H1 (cell line): ENCODE data around the gene MEP1A. TPM values are rescaled to one million over a fixed set of nuclear protein-coding genes. Genes with fewer than 3 reads are reported as not detected.

Experiments
- CTCF ChIA-PET: fragments of 300-600 bp; sonication (Branson Sonifier 250); formaldehyde crosslinking; loops from one replicate; lab custom pipeline; 2021; ENCODE audit not compliant: partially characterized antibody; lab: Charles Lee
- POLR2A ChIA-PET: fragments of 300-600 bp; sonication (Branson Sonifier 250); formaldehyde crosslinking; loops from one replicate; lab custom pipeline; 2021; ENCODE audit warnings: inconsistent platforms; ENCODE audit not compliant: partially characterized antibody; lab: Charles Lee
- DNase-seq, 2 experiments: peaks; one replicate each; pipeline versions ENCODE4 v3.0.0 to v3.0.0-alpha.2; 2010 to 2022; ENCODE audit warnings: low spot score in 2 of 2, low read depth in 1 of 2, mixed read lengths in 1 of 2
- FAIRE-seq: peaks from 2 replicates; lab custom pipeline; 2011; peaks lifted over from hg19 to GRCh38; lab: Jason Lieb, UNC
- H2AFZ ChIP-seq: 2 replicates; pipeline ENCODE4 v1.8.1; 2012; ENCODE audit warnings: low read length, inconsistent platforms
- H2AK5ac ChIP-seq: 2 replicates; pipeline ENCODE4 v1.6.1; 2013; ENCODE audit warnings: low read depth, low read length
- H2BK120ac ChIP-seq: replicated peaks from 2 replicates; pipeline ENCODE3; 2013; ENCODE audit warnings: low read depth, low read length, inconsistent platforms
- H2BK12ac ChIP-seq: 2 replicates; pipeline ENCODE4 v1.6.1; 2013; ENCODE audit warnings: low read depth, low read length
- H2BK15ac ChIP-seq: 2 replicates; pipeline ENCODE4 v1.6.1; 2013; ENCODE audit warnings: low read length
- H2BK20ac ChIP-seq: 2 replicates; pipeline ENCODE4 v1.6.1; 2013; ENCODE audit warnings: low read length
- H2BK5ac ChIP-seq: 2 replicates; pipeline ENCODE4 v1.6.1; 2013; ENCODE audit warnings: low read depth, low read length
- H3K14ac ChIP-seq: 2 replicates; pipeline ENCODE4 v1.6.1; 2013; ENCODE audit warnings: inconsistent platforms; ENCODE audit not compliant: insufficient read length
- H3K18ac ChIP-seq: 2 replicates; pipeline ENCODE4 v1.6.1; 2013; ENCODE audit warnings: low read length; ENCODE audit errors: extremely low read depth
- H3K23ac ChIP-seq: 2 replicates; pipeline ENCODE4 v1.6.1; 2013; ENCODE audit warnings: inconsistent platforms; ENCODE audit not compliant: insufficient read length
- H3K23me2 ChIP-seq: 2 replicates; pipeline ENCODE4 v1.6.1; 2013; ENCODE audit warnings: low read depth, low read length
- H3K27ac ChIP-seq: 2 replicates; pipeline ENCODE4 v1.6.1; 2011; ENCODE audit warnings: low read depth, low read length, inconsistent platforms
- H3K27me3 ChIP-seq, 4 experiments: replicated peaks in 1 of 4; 1 replicate in 1 of 4; 2 replicates in 3 of 4; pipeline versions ENCODE4 v1.6.1 to v1.8.1; 2011 to 2013; ENCODE audit warnings: low read length in 3 of 4, mild to moderate bottlenecking in 3 of 4, inconsistent platforms in 2 of 4, mixed read lengths in 2 of 4, moderate library complexity in 1 of 4; ENCODE audit not compliant: control insufficient read depth in 3 of 4, insufficient read depth in 3 of 4; ENCODE audit errors: extremely low read depth in 1 of 4
- H3K36me3 ChIP-seq, 4 experiments: 2 replicates each; pipeline versions ENCODE4 v1.6.1 to v1.8.1; 2011 to 2013; ENCODE audit warnings: mild to moderate bottlenecking in 4 of 4, low read length in 3 of 4, moderate library complexity in 2 of 4, control low read depth in 1 of 4, inconsistent platforms in 1 of 4; ENCODE audit not compliant: insufficient read depth in 4 of 4, control insufficient read depth in 2 of 4
- H3K4ac ChIP-seq: replicated peaks from 2 replicates; pipeline ENCODE3; 2013; ENCODE audit warnings: low read length, low read depth, mixed read lengths, inconsistent platforms; ENCODE audit not compliant: insufficient read length
- H3K4me1 ChIP-seq, 4 experiments: replicated peaks in 1 of 4; 1 replicate in 1 of 4; 2 replicates in 3 of 4; pipeline versions ENCODE4 v1.6.1 to v1.8.1; 2011 to 2013; ENCODE audit warnings: low read length in 3 of 4, inconsistent platforms in 2 of 4, mixed read lengths in 1 of 4; ENCODE audit not compliant: insufficient read depth in 4 of 4, control insufficient read depth in 3 of 4
- H3K4me2 ChIP-seq, 2 experiments: 2 replicates each; pipeline versions ENCODE4 v1.6.1 to v1.8.1; 2011 to 2013; ENCODE audit warnings: low read depth in 2 of 2, low read length in 2 of 2, control low read depth in 1 of 2, inconsistent platforms in 1 of 2, mild to moderate bottlenecking in 1 of 2; ENCODE audit not compliant: insufficient read depth in 1 of 2
- H3K4me3 ChIP-seq, 4 experiments: fragments of 200-600, 300-600 bp in 1 of 4; sonication (generic), shearing (Covaris generic), sonication (Bioruptor Twin) in 1 of 4; 2 replicates each; pipeline versions ENCODE4 v1.5.1 to v1.8.1; 2011 to 2016; ENCODE audit warnings: low read length in 4 of 4, low read depth in 3 of 4, control low read depth in 2 of 4, inconsistent platforms in 2 of 4, mild to moderate bottlenecking in 2 of 4, mixed read lengths in 1 of 4, moderate library complexity in 1 of 4; ENCODE audit not compliant: insufficient read depth in 2 of 4; ENCODE audit errors: extremely low read depth in 1 of 4
- H3K56ac ChIP-seq: replicated peaks from 2 replicates; pipeline ENCODE3; 2013; ENCODE audit warnings: low read depth, mild to moderate bottlenecking, mixed read lengths, low read length, inconsistent platforms; ENCODE audit not compliant: insufficient read length
- H3K79me1 ChIP-seq: 2 replicates; pipeline ENCODE4 v1.6.1; 2013; ENCODE audit warnings: low read depth, low read length, control low read depth
- H3K79me2 ChIP-seq, 2 experiments: 2 replicates each; pipeline versions ENCODE4 v1.6.1 to v1.8.1; 2012 to 2013; ENCODE audit warnings: low read length in 2 of 2, mild to moderate bottlenecking in 2 of 2, inconsistent platforms in 1 of 2; ENCODE audit not compliant: insufficient read depth in 2 of 2, control insufficient read depth in 1 of 2
- H3K9ac ChIP-seq, 4 experiments: replicated peaks in 1 of 4; 1 replicate in 1 of 4; 2 replicates in 3 of 4; pipeline versions ENCODE4 v1.6.1 to v1.8.1; 2011 to 2013; ENCODE audit warnings: low read depth in 3 of 4, low read length in 3 of 4, control low read depth in 2 of 4, mild to moderate bottlenecking in 2 of 4, moderate library complexity in 2 of 4, inconsistent platforms in 1 of 4; ENCODE audit errors: extremely low read depth in 1 of 4
- H3K9me3 ChIP-seq, 2 experiments: 2 replicates each; pipeline versions ENCODE4 v1.6.1 to v1.8.1; 2012 to 2013; ENCODE audit warnings: mild to moderate bottlenecking in 2 of 2, moderate library complexity in 2 of 2, control low read depth in 1 of 2, inconsistent platforms in 1 of 2, low read depth in 1 of 2, low read length in 1 of 2, mixed read lengths in 1 of 2; ENCODE audit not compliant: insufficient read depth in 2 of 2
- H4K20me1 ChIP-seq, 2 experiments: replicated peaks in 1 of 2; 2 replicates each; pipeline versions ENCODE3 to v1.8.1; 2011 to 2013; ENCODE audit warnings: inconsistent platforms in 2 of 2, low read length in 2 of 2, mild to moderate bottlenecking in 1 of 2; ENCODE audit not compliant: insufficient read depth in 2 of 2, control insufficient read depth in 1 of 2
- H4K5ac ChIP-seq: 2 replicates; pipeline ENCODE4 v1.6.1; 2013; ENCODE audit warnings: low read length, low read depth, mixed read lengths, inconsistent platforms; ENCODE audit not compliant: insufficient read length
- H4K8ac ChIP-seq: 2 replicates; pipeline ENCODE4 v1.8.0; 2013; ENCODE audit warnings: mild to moderate bottlenecking, moderate library complexity, low read length, inconsistent platforms; ENCODE audit not compliant: insufficient read depth; ENCODE audit errors: extremely low read depth
- H4K91ac ChIP-seq: replicated peaks from 2 replicates; pipeline ENCODE3; 2013; ENCODE audit warnings: low read length, mixed read lengths, inconsistent platforms; ENCODE audit not compliant: insufficient read length
- PHF8 ChIP-seq: fragments of 200-600 bp; sonication (generic); conservative IDR thresholded peaks from 2 replicates; pipeline ENCODE4 v1.7.1; 2012; ENCODE audit warnings: low read depth, mild to moderate bottlenecking, inconsistent platforms, low read length, moderate library complexity
- WGBS, 2 experiments: shearing (Covaris generic) in 1 of 2; methylation state at CpG; one replicate each; pipeline versions ENCODE4 v1.1.6 to v1.1.7; 2013 to 2015; ENCODE audit warnings: low lambda C conversion rate in 2 of 2, mixed read lengths in 2 of 2, inconsistent platforms in 1 of 2, low coverage in 1 of 2, missing lambda C conversion rate in 1 of 2; ENCODE audit not compliant: insufficient replicate concordance in 2 of 2, insufficient coverage in 1 of 2, insufficient read length in 1 of 2; ENCODE audit errors: extremely low coverage in 1 of 2, missing lambda C conversion rate in 1 of 2; 5-methylcytosine and 5-hydroxymethylcytosine counted together
- polyA plus RNA-seq, 7 experiments: library from polyadenylated mRNA; depleted of rRNA in 3 of 7; stranded (reverse) in 5 of 7; unstranded in 2 of 7; fragments of >200 nt in 5 of 7; fragments of 200-250 nt in 2 of 7; gene quantifications; 1 replicate in 5 of 7; 2 replicates in 1 of 7; 4 replicates in 1 of 7; pipeline versions ENCODE4 v1.2.1 to v1.2.3, GENCODE V29; 2011 to 2013; ENCODE audit warnings: missing spikeins in 2 of 7, mixed read lengths in 2 of 7
- total RNA-seq: library from RNA; stranded (reverse); fragmentation: NEBNext Ultra II Directional; extraction: Animal tissue kit (Norgen Biotek cat#: 25700); gene quantifications from 2 replicates; pipeline ENCODE4 v1.2.1, GENCODE V29; 2021

MEP1A gene
- total and polyA plus RNA-seq, 2 of the 8 experiments (the other 6 are each of a cell fraction or from before 2014, with no cell fraction given), result 0.03 TPM; not detected in 1

DNA sequence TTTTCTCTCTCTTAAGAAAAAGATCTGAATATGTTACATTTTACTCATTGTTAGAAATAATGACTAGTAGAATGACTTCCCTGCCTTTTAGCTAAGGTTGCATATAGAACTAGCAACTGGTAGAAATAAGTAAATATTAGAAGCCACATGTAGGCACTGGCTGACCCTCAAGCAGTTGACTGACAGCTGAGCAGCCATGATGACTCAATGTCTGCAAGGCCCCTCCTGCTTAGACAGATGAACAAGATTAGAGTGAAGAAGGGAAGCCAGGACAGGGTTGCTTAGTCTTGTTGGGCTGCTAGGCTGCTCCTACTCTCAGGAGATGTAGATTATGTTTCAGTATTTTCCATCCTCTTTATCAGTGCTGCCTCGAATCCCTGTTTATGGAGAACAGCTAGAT is 6.5 kb downstream of the MEP1A start:
- no peaks in the 10 kb centered on the region for H3K36me3 ChIP-seq
- no peak overlapping the region for H3K4ac ChIP-seq
- no peak overlapping the region for H4K91ac ChIP-seq
- no peak overlapping the region for H2BK12ac ChIP-seq
- no peak overlapping the region for H3K4me3 ChIP-seq
- no peak overlapping the region for H3K23ac ChIP-seq
- H3K79me1 ChIP-seq, result no peaks in the 10 kb centered on the region
- no peak overlapping the region for H3K4me2 ChIP-seq
- no peak overlapping the region for H4K5ac ChIP-seq
- H3K27ac ChIP-seq, result no peak overlapping the region
- H2AK5ac ChIP-seq, result no peak overlapping the region
- H2BK20ac ChIP-seq, result no peak overlapping the region
- no peak overlapping the region for H2BK5ac ChIP-seq
- CTCF ChIA-PET, result no interaction called here
- H3K9ac ChIP-seq, result no peak overlapping the region
- H2BK120ac ChIP-seq, result no peak overlapping the region
- H3K27me3 ChIP-seq, result no peaks in the 10 kb centered on the region
- H2AFZ ChIP-seq, result no peak overlapping the region
- no peaks in the 10 kb centered on the region for H4K20me1 ChIP-seq
- H3K18ac ChIP-seq, result no peak overlapping the region
- DNase-seq, result no peak
- H3K79me2 ChIP-seq, result no peaks in the 10 kb centered on the region
- H3K14ac ChIP-seq, result no peak overlapping the region
- H3K4me1 ChIP-seq, result no peaks in the 10 kb centered on the region
- no peak overlapping the region for H3K56ac ChIP-seq
- no peaks in the 10 kb centered on the region for H3K23me2 ChIP-seq
- no peaks in the 10 kb centered on the region for H3K9me3 ChIP-seq
- H2BK15ac ChIP-seq, result no peak overlapping the region
- FAIRE-seq, result no peak
- H4K8ac ChIP-seq, result no peak overlapping the region
- 94% methylated on average over 1 of the region's 1 CpG; no CpG with 5 or more reads in 1 of the 2 experiments for WGBS, 2 experiments
- POLR2A ChIA-PET, result no interaction called here
- no peak for TF ChIP-seq PHF8
